ENCODE data around the gene FAM229B.

FAM229B gene

DNA sequence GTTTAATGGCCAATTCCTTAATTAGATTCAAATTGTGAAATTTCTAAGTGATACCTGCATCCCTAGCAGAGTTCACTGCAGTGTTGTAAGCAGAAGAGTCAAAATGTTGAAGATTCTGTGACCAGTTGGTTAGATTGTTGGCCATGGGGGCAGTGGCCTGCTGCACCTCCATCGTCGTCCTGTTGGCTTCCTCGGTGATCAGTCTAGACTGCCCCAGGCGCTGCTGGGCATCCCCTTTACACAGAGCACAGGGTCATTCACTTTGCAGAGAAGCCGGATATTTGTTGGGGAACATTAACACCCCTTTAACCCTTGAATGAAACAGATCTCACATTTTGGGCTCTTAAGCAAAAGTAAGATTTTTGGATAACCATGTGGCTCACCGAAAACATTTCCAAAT is 60.7 kb downstream of the FAM229B start:
- DNase-seq (ENCODE audit: low spot score) (no peak), ATAC-seq (ENCODE audit: low read depth) (no peak)
- Histone ChIP-seq H3K27me3 (ENCODE audit: insufficient read depth, poor library complexity, severe bottlenecking) (no peaks in the 10 kb centered on the region), H3K36me3 (ENCODE audit: low read depth) (no peaks in the 10 kb centered on the region), H3K4me1 (ENCODE audit: insufficient read depth, poor library complexity, severe bottlenecking) (no peaks in the 10 kb centered on the region), H3K27ac (ENCODE audit: poor library complexity, severe bottlenecking) (no peak overlapping the region), H3K4me3 (ENCODE audit: severe bottlenecking) (no peak overlapping the region), H3K9me3 (ENCODE audit: severe bottlenecking) (no peaks in the 10 kb centered on the region)
- TF ChIP-seq, protein P1, sequence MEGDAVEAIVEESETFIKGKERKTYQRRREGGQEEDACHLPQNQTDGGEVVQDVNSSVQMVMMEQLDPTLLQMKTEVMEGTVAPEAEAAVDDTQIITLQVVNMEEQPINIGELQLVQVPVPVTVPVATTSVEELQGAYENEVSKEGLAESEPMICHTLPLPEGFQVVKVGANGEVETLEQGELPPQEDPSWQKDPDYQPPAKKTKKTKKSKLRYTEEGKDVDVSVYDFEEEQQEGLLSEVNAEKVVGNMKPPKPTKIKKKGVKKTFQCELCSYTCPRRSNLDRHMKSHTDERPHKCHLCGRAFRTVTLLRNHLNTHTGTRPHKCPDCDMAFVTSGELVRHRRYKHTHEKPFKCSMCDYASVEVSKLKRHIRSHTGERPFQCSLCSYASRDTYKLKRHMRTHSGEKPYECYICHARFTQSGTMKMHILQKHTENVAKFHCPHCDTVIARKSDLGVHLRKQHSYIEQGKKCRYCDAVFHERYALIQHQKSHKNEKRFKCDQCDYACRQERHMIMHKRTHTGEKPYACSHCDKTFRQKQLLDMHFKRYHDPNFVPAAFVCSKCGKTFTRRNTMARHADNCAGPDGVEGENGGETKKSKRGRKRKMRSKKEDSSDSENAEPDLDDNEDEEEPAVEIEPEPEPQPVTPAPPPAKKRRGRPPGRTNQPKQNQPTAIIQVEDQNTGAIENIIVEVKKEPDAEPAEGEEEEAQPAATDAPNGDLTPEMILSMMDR (IDR thresholded peaks at IDR 0.05; ENCODE audit: poor library complexity, severe bottlenecking): no peak

DNA sequence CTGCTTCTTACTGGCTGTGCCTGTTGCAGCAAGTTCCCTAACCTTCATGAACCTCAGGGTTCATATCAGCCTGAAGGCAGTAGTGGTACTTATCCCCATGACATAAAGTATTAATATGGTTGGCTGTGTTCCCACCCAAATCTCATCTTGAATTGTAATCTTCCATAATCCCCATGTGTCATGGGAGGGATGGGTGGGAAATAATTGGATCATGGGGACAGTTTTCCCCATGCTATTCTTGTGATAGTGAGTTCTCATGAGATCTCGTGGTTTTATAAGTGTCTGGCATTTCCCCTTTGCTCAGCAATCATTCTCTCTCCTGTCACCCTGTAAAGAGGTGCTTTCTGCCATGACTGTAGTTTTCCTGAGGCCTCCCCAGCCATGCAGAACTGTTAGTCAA is 61.8 kb downstream of the FAM229B start:
- H3K4me1 ChIP-seq (ENCODE audit: insufficient read depth, poor library complexity, severe bottlenecking): peaks cover 4% of the 10 kb centered on the region
- H3K4me3 ChIP-seq (ENCODE audit: severe bottlenecking): no peak overlapping the region

DNA sequence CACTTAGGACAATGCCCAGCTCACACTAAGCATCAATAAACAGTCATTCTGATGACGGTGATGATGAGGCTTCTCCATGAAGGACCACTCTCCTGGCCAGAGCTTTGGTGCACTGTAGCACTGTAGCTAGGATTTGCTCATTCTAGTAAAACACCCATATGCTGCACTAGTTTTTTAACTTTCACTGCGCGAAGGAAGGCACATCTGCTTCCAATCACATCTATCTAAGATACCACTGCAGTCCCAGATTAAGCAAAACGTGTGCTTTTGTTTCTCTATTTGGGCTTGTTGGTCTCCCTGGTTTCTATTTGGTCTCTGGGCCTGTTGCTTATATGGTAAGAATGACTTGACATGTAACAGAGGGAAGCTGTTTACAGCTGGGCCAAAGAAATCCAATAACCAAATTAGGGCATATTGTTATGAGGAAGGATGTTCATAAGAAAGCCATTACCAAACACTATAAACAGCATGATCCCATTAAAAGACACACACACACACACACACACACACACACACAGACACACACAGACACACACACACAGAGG is 62.4 kb downstream of the FAM229B start:
- no peaks in the 10 kb centered on the region for H3K27me3 ChIP-seq (ENCODE audit: insufficient read depth, poor library complexity, severe bottlenecking)
- H3K4me3 ChIP-seq (ENCODE audit: severe bottlenecking): no peak overlapping the region
- TF ChIP-seq, protein P1 (IDR thresholded peaks at IDR 0.05; ENCODE audit: poor library complexity, severe bottlenecking): no peak
- no peaks in the 10 kb centered on the region for H3K9me3 ChIP-seq (ENCODE audit: severe bottlenecking)
- DNase-seq (ENCODE audit: low spot score) (no peak), ATAC-seq (ENCODE audit: low read depth) (no peak)
- peaks cover 9% of the 10 kb centered on the region for H3K4me1 ChIP-seq (ENCODE audit: insufficient read depth, poor library complexity, severe bottlenecking)
- H3K27ac ChIP-seq (ENCODE audit: poor library complexity, severe bottlenecking): no peak overlapping the region
- H3K36me3 ChIP-seq (ENCODE audit: low read depth): no peaks in the 10 kb centered on the region

More for the DNA sequence above, 61.8 kb downstream of the FAM229B start:
- TF ChIP-seq, protein P1 (IDR thresholded peaks at IDR 0.05; ENCODE audit: poor library complexity, severe bottlenecking): no peak
- Histone ChIP-seq H3K36me3 (ENCODE audit: low read depth) (no peaks in the 10 kb centered on the region), H3K9me3 (ENCODE audit: severe bottlenecking) (no peaks in the 10 kb centered on the region), H3K27ac (ENCODE audit: poor library complexity, severe bottlenecking) (no peak overlapping the region), H3K27me3 (ENCODE audit: insufficient read depth, poor library complexity, severe bottlenecking) (no peaks in the 10 kb centered on the region)
- ATAC-seq (ENCODE audit: low read depth) (no peak), DNase-seq (ENCODE audit: low spot score) (no peak)

DNA sequence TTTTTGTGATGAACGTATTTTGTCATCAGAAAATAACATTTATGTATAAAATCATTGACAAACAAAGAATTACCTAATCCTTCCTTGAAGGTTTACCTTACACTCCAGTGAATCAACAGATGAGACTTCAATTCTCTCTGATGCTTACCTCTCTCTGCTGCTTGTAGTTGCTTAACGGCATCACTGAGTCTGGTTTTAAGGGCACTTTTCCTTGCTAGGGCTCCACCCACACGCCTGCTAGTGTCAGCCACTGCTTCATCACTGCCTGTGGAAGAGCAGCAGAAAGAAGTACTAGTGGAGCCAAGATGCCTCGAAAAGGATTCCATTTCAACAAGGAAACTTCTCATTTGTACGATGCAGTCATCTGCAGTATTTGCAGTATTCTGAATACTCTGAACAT is 63.0 kb downstream of the FAM229B start:
- H3K36me3 ChIP-seq (ENCODE audit: low read depth): no peaks in the 10 kb centered on the region
- H3K4me3 ChIP-seq (ENCODE audit: severe bottlenecking): no peak overlapping the region
- H3K27ac ChIP-seq (ENCODE audit: poor library complexity, severe bottlenecking): no peak overlapping the region
- no peaks in the 10 kb centered on the region for H3K9me3 ChIP-seq (ENCODE audit: severe bottlenecking)
- no peaks in the 10 kb centered on the region for H3K27me3 ChIP-seq (ENCODE audit: insufficient read depth, poor library complexity, severe bottlenecking)
- TF ChIP-seq, protein P1 (IDR thresholded peaks at IDR 0.05; ENCODE audit: poor library complexity, severe bottlenecking): no peak
- DNase-seq (ENCODE audit: low spot score) (no peak), ATAC-seq (ENCODE audit: low read depth) (no peak)
- peaks cover 10% of the 10 kb centered on the region for H3K4me1 ChIP-seq (ENCODE audit: insufficient read depth, poor library complexity, severe bottlenecking)
